Neural cell (in vitro differentiated cells): ENCODE data around the gene SLC4A5. TPM values are rescaled to one million over a fixed set of nuclear protein-coding genes. Genes with fewer than 3 reads are reported as not detected.

Experiments used
- H2AFZ ChIP-seq: fragments of 200-600, 300-800 bp; sonication (generic), shearing (Covaris generic); 2 replicates; pipeline ENCODE4 v1.6.0; 2014; ENCODE audit warnings: low read depth, mild to moderate bottlenecking, antibody characterized with exemption, low read length, moderate library complexity
- H3F3A ChIP-seq: fragments of 200-600 bp; shearing (Covaris generic); 2 replicates; pipeline ENCODE4 v1.6.1; 2016; ENCODE audit warnings: mild to moderate bottlenecking, moderate library complexity, mixed read lengths, antibody characterized with exemption, low read length; ENCODE audit not compliant: insufficient read depth, poor library complexity, severe bottlenecking
- H3K27ac ChIP-seq: fragments of 200-600, 300-800 bp; sonication (generic), shearing (Covaris generic); 2 replicates; pipeline ENCODE4 v1.5.1; 2014; ENCODE audit warnings: mild to moderate bottlenecking, low read length, moderate library complexity
- H3K27me3 ChIP-seq: fragments of 300-800, 200-600 bp; sonication (generic), shearing (Covaris generic); 2 replicates; pipeline ENCODE4 v1.6.0; 2014; ENCODE audit warnings: mild to moderate bottlenecking, low read depth, low read length, moderate library complexity; ENCODE audit not compliant: insufficient read depth
- H3K36me3 ChIP-seq: fragments of 300-800, 200-600 bp; sonication (generic), shearing (Covaris generic); 2 replicates; pipeline ENCODE4 v1.5.1; 2014; ENCODE audit warnings: mild to moderate bottlenecking, antibody characterized with exemption, low read length, moderate library complexity; ENCODE audit not compliant: insufficient read depth
- H3K4me2 ChIP-seq: fragments of 300-800, 200-600 bp; sonication (generic), shearing (Covaris generic); 2 replicates; pipeline ENCODE4 v1.6.0; 2014; ENCODE audit warnings: mild to moderate bottlenecking, low read length
- H3K4me3 ChIP-seq: fragments of 300-800, 200-600 bp; sonication (generic), shearing (Covaris generic); 2 replicates; pipeline ENCODE4 v1.5.1; 2014; ENCODE audit warnings: mild to moderate bottlenecking, low read length, moderate library complexity
- H3K79me2 ChIP-seq: fragments of 200-600 bp; shearing (Covaris generic); replicated peaks from 2 replicates; pipeline ENCODE4 v1.6.0; 2014; ENCODE audit warnings: mild to moderate bottlenecking, low read length, moderate library complexity; ENCODE audit not compliant: insufficient read depth
- H3K9ac ChIP-seq: fragments of 300-800, 200-600 bp; sonication (generic), shearing (Covaris generic); 2 replicates; pipeline ENCODE4 v1.6.1; 2016; ENCODE audit warnings: mild to moderate bottlenecking, low read length, mixed read lengths
- H3K9me2 ChIP-seq: fragments of 200-600 bp; shearing (Covaris generic); 2 replicates; pipeline ENCODE4 v1.6.1; 2016; ENCODE audit warnings: mild to moderate bottlenecking, low read length, mixed read lengths; ENCODE audit not compliant: insufficient read depth
- H3K9me3 ChIP-seq: fragments of 200-600, 300-800 bp; sonication (generic), shearing (Covaris generic); 2 replicates; pipeline ENCODE4 v1.6.1; 2016; ENCODE audit warnings: mild to moderate bottlenecking, mixed run types, low read length, moderate library complexity, mixed read lengths
- H4K20me1 ChIP-seq: fragments of 200-600 bp; shearing (Covaris generic); 2 replicates; pipeline ENCODE4 v1.6.1; 2016; ENCODE audit warnings: mild to moderate bottlenecking, mixed run types; ENCODE audit not compliant: insufficient read depth
- CTCF ChIP-seq: fragments of 450-650 bp; IDR thresholded peaks from 2 replicates; pipeline ENCODE4 v1.5.1; 2014; ENCODE audit warnings: antibody characterized with exemption, mild to moderate bottlenecking, moderate library complexity; ENCODE audit not compliant: poor library complexity, severe bottlenecking
- EP300 ChIP-seq: fragments of 450-650 bp; conservative IDR thresholded peaks from 2 replicates; pipeline ENCODE4 v1.6.1; 2014; ENCODE audit warnings: antibody characterized with exemption, mild to moderate bottlenecking, moderate library complexity; ENCODE audit not compliant: poor library complexity, severe bottlenecking
- EZH2 ChIP-seq: fragments of 200-600, 300-800 bp; shearing (Covaris generic), sonication (generic); IDR thresholded peaks from 2 replicates; pipeline ENCODE4 v1.6.1; 2014; ENCODE audit warnings: antibody characterized with exemption, low read length, borderline replicate concordance, mild to moderate bottlenecking; ENCODE audit not compliant: insufficient read depth, poor library complexity, severe bottlenecking
- MXI1 ChIP-seq: fragments of 450-650 bp; conservative IDR thresholded peaks from 2 replicates; pipeline ENCODE4 v1.6.1; 2014; ENCODE audit warnings: antibody characterized with exemption, mild to moderate bottlenecking; ENCODE audit not compliant: poor library complexity, severe bottlenecking
- POLR2AphosphoS5 ChIP-seq: IDR thresholded peaks from 2 replicates; pipeline ENCODE4 v1.6.1; 2012
- RAD21 ChIP-seq: fragments of 450-650 bp; conservative IDR thresholded peaks from 2 replicates; pipeline ENCODE4 v1.6.1; 2014; ENCODE audit warnings: antibody characterized with exemption, mild to moderate bottlenecking, moderate library complexity
- REST ChIP-seq: IDR thresholded peaks from 2 replicates; pipeline ENCODE4 v1.6.1; 2012; ENCODE audit warnings: borderline replicate concordance
- SMC3 ChIP-seq: fragments of 450-650 bp; conservative IDR thresholded peaks from 2 replicates; pipeline ENCODE4 v1.6.1; 2014; ENCODE audit warnings: antibody characterized with exemption, mild to moderate bottlenecking, moderate library complexity; ENCODE audit not compliant: poor library complexity
- TAF1 ChIP-seq: IDR thresholded peaks from 2 replicates; pipeline ENCODE4 v1.6.1; 2012; ENCODE audit warnings: low read depth
- polyA plus RNA-seq: library from polyadenylated mRNA; depleted of rRNA; stranded (reverse); fragments of >200 nt; gene quantifications from 2 replicates; pipeline ENCODE4 v1.2.3, GENCODE V29; 2014

The SLC4A5 gene
- polyA plus RNA-seq, 1 donor from 2014 or later = 3.9 TPM

GRCh38 chr2:74183878-74184277, 159.3 kb downstream of the SLC4A5 start:
- Histone ChIP-seq H3K9me3 (no peaks in the 10 kb centered on the region), H3K79me2 (no peaks in the 10 kb centered on the region), H3K4me3 (no peak overlapping the region), H4K20me1 (no peaks in the 10 kb centered on the region), H3F3A (no peaks in the 10 kb centered on the region), H3K36me3 (no peaks in the 10 kb centered on the region), H3K9me2 (no peaks in the 10 kb centered on the region), H3K27ac (no peak overlapping the region), H3K4me2 (no peak overlapping the region), H2AFZ (no peak overlapping the region), H3K27me3 (no peaks in the 10 kb centered on the region), H3K9ac (no peak overlapping the region)
- no peak for TF ChIP-seq EZH2
- TF ChIP-seq MXI1 = no peak
- no peak for TF ChIP-seq EP300
- no peak for TF ChIP-seq TAF1
- TF ChIP-seq RAD21 = no peak
- no peak for TF ChIP-seq POLR2AphosphoS5
- TF ChIP-seq REST = no peak
- TF ChIP-seq SMC3 = no peak
- TF ChIP-seq CTCF = no peak

GRCh38 chr2:74181739-74182138, 161.5 kb downstream of the SLC4A5 start:
- no peaks in the 10 kb centered on the region for H3K36me3 ChIP-seq
- no peak overlapping the region for H3K9ac ChIP-seq
- H3K27ac ChIP-seq = no peak overlapping the region
- H3K4me2 ChIP-seq = no peak overlapping the region
- TF ChIP-seq POLR2AphosphoS5 = no peak
- no peak for TF ChIP-seq MXI1
- no peak for TF ChIP-seq TAF1
- no peak for TF ChIP-seq CTCF
- no peak for TF ChIP-seq EP300
- no peak for TF ChIP-seq REST
- no peak for TF ChIP-seq RAD21
- TF ChIP-seq SMC3 = no peak
- TF ChIP-seq EZH2 = no peak
- no peak overlapping the region for H2AFZ ChIP-seq
- peaks cover 3% of the 10 kb centered on the region for H3F3A ChIP-seq
- no peaks in the 10 kb centered on the region for H3K27me3 ChIP-seq
- H3K9me3 ChIP-seq = no peaks in the 10 kb centered on the region
- H3K4me3 ChIP-seq = no peak overlapping the region
- H3K79me2 ChIP-seq = peaks cover 15% of the 10 kb centered on the region
- no peaks in the 10 kb centered on the region for H3K9me2 ChIP-seq
- H4K20me1 ChIP-seq = no peaks in the 10 kb centered on the region
